OCI-LY7 (cell line): Measurements from ENCODE around the gene CDC25B. TPM values are rescaled to one million over a fixed set of nuclear protein-coding genes. Genes with fewer than 3 reads are reported as not detected.

ENCODE experiments used
- BruUV-seq: library from RNA; stranded (reverse); fragments of 400-500 nt; replicated peaks from 2 replicates; lab custom pipeline; 2021; lab: Mats Ljungman, UMichigan
- CTCF ChIA-PET: fragments of 300-600 bp; sonication (Branson Sonifier 250); formaldehyde crosslinking; loops from one replicate; lab custom pipeline; 2022; ENCODE audit warnings: antibody characterized with exemption; ENCODE audit not compliant: unreplicated experiment; lab: Charles Lee
- POLR2A ChIA-PET: fragments of 300-600 bp; sonication (Branson Sonifier 250); formaldehyde crosslinking; loops from one replicate; lab custom pipeline; 2022; ENCODE audit warnings: antibody characterized with exemption; lab: Charles Lee
- DNase-seq: peaks from one replicate; pipeline ENCODE4 v3.0.0-alpha.2; 2015; ENCODE audit warnings: low spot score
- H2AFZ ChIP-seq: fragments of 200-600 bp; sonication (generic), shearing (Covaris generic); 2 replicates; pipeline ENCODE4 v1.6.1; 2014; ENCODE audit warnings: mild to moderate bottlenecking, antibody characterized with exemption, low read length, moderate library complexity
- H3K27ac ChIP-seq: fragments of 200-600 bp; sonication (generic); 2 replicates; pipeline ENCODE4 v1.5.1; 2014; ENCODE audit warnings: mixed run types, low read depth, mild to moderate bottlenecking, moderate library complexity, low read length, inconsistent platforms; ENCODE audit not compliant: poor library complexity, severe bottlenecking
- H3K36me3 ChIP-seq: fragments of 200-600 bp; sonication (generic); 2 replicates; pipeline ENCODE4 v1.6.1; 2014; ENCODE audit warnings: mild to moderate bottlenecking, antibody characterized with exemption, low read length, moderate library complexity, mixed read lengths; ENCODE audit not compliant: insufficient read depth
- H3K4me1 ChIP-seq: fragments of 200-600 bp; sonication (generic); 2 replicates; pipeline ENCODE4 v1.5.1; 2014; ENCODE audit warnings: mild to moderate bottlenecking, low read length; ENCODE audit not compliant: insufficient read depth, poor library complexity, severe bottlenecking
- H3K4me2 ChIP-seq: fragments of 200-600 bp; sonication (generic); 2 replicates; pipeline ENCODE4 v1.6.1; 2014; ENCODE audit warnings: mild to moderate bottlenecking, low read length
- H3K4me3 ChIP-seq: fragments of 200-600 bp; sonication (generic); 2 replicates; pipeline ENCODE4 v1.5.1; 2014; ENCODE audit warnings: mild to moderate bottlenecking, low read depth, low read length; ENCODE audit not compliant: poor library complexity, severe bottlenecking
- H3K79me2 ChIP-seq: fragments of 200-600 bp; sonication (generic); 2 replicates; pipeline ENCODE4 v1.6.1; 2016; ENCODE audit warnings: low read depth, mild to moderate bottlenecking, low read length, moderate library complexity, mixed read lengths; ENCODE audit not compliant: insufficient read depth
- H3K9me2 ChIP-seq: fragments of 200-600 bp; sonication (generic); 2 replicates; pipeline ENCODE4 v1.6.1; 2016; ENCODE audit warnings: mild to moderate bottlenecking, low read length, mixed read lengths; ENCODE audit not compliant: insufficient read depth
- H3K9me3 ChIP-seq: fragments of 200-600 bp; sonication (generic); 2 replicates; pipeline ENCODE4 v1.6.1; 2014; ENCODE audit warnings: mild to moderate bottlenecking, mixed run types, low read length, mixed read lengths
- H4K20me1 ChIP-seq: fragments of 200-600 bp; sonication (generic); 2 replicates; pipeline ENCODE4 v1.6.1; 2014; ENCODE audit warnings: mild to moderate bottlenecking, antibody characterized with exemption, low read length, moderate library complexity, mixed read lengths; ENCODE audit not compliant: insufficient read depth
- CTCF ChIP-seq: fragments of 200-600 bp; sonication (generic); conservative IDR thresholded peaks from 2 replicates; pipeline ENCODE4 v1.5.1; 2014; ENCODE audit warnings: mild to moderate bottlenecking, antibody characterized with exemption, low read length, moderate library complexity, mixed read lengths
- EZH2phosphoT487 ChIP-seq: fragments of 200-600 bp; sonication (generic); IDR thresholded peaks from 2 replicates; pipeline ENCODE4 v1.6.1; 2018; ENCODE audit warnings: low read depth, borderline replicate concordance, mild to moderate bottlenecking, mixed run types, antibody characterized with exemption, low read length, moderate library complexity, mixed read lengths
- intact Hi-C: fragments of 100-400 bp; cut with micrococcal nuclease; formaldehyde crosslinking; loops from one replicate; pipeline ENCODE4 v1.10.0; 2022; ENCODE audit not compliant: unreplicated experiment
- total RNA-seq, 2 experiments: library from RNA; depleted of rRNA in 1 of 2; stranded (reverse); fragments of >200 nt in 1 of 2; shearing (Covaris generic) in 1 of 2; gene quantifications; 2 replicates each; pipeline ENCODE4 v1.2.3, GENCODE V29; 2014 to 2022

CDC25B gene
- total RNA-seq, 2 experiments from 2014 or later = 89.2 to 119 TPM

- Histone ChIP-seq H3K4me1 (peaks cover 36% of the 10 kb centered on the region), H3K27ac (no peak overlapping the region)
Observed at GRCh38 chr20:3785240-3786125, 10.6 kb upstream of the CDC25B start.

GRCh38 chr20:3786126-3786484, 10.0 kb upstream of the CDC25B start:
- no peaks in the 10 kb centered on the region for H3K9me2 ChIP-seq
- TF ChIP-seq EZH2phosphoT487 (no peak), CTCF (no peak)
- H2AFZ ChIP-seq = no peak overlapping the region
- no peak for DNase-seq
- no peaks in the 10 kb centered on the region; the same call in 1 of the 2 replicates for H3K36me3 ChIP-seq
- intact Hi-C loops = loop anchor here (2.0 kb wide), 2 partner anchors 103 to 299 kb away; partner anchors contain the start of gene PANK2
- H3K4me3 ChIP-seq = peak overlapping the region; percentile 71
- ChIA-PET POLR2A (interaction anchor here (3.2 kb wide), 1 partner anchor 35 kb away, joined by 16 read pairs; the partner anchor contains the start of gene AP5S1), CTCF (interaction anchor here (0.7 to 1.7 kb wide), 2 partner anchors 34 to 70 kb away, joined by 3 to 4 read pairs; partner anchors contain the start of gene AP5S1)
- H4K20me1 ChIP-seq = no peaks in the 10 kb centered on the region; the same call in 1 of the 2 replicates
- BruUV-seq = no TSS peak
- H3K4me1 ChIP-seq = peaks cover 29% of the 10 kb centered on the region
- H3K9me3 ChIP-seq = no peaks in the 10 kb centered on the region
- H3K79me2 ChIP-seq = peaks cover 15% of the 10 kb centered on the region; the same call in 1 of the 2 replicates
- peak overlapping the region; percentile 65 for H3K4me2 ChIP-seq
- no peak overlapping the region for H3K27ac ChIP-seq

More at GRCh38 chr20:3785240-3786125, 10.6 kb upstream of the CDC25B start:
- no TSS peak for BruUV-seq
- Histone ChIP-seq H4K20me1 (no peaks in the 10 kb centered on the region; the same call in 1 of the 2 replicates), H3K4me3 (peak overlapping the region; percentile 71), H3K9me3 (no peaks in the 10 kb centered on the region), H3K9me2 (no peaks in the 10 kb centered on the region), H3K4me2 (peak overlapping the region; percentile 65), H3K36me3 (no peaks in the 10 kb centered on the region; the same call in 1 of the 2 replicates), H2AFZ (no peak overlapping the region), H3K79me2 (peaks cover 15% of the 10 kb centered on the region; the same call in 1 of the 2 replicates)
- no peak for TF ChIP-seq EZH2phosphoT487
- TF ChIP-seq CTCF = no peak
- CTCF ChIA-PET = interaction anchor here (0.7 to 1.7 kb wide), 2 partner anchors 34 to 71 kb away, joined by 3 to 4 read pairs; partner anchors contain the start of gene AP5S1
- POLR2A ChIA-PET = interaction anchor here (0.7 to 3.2 kb wide), 2 partner anchors 35 to 60 kb away, joined by 6 to 16 read pairs; partner anchors contain the start of gene AP5S1
- intact Hi-C loops = loop anchor here (2.0 kb wide), 2 partner anchors 103 to 299 kb away; partner anchors contain the start of gene PANK2
- DNase-seq = no peak
